ENCODE measurements around the gene TLK2. TPM values are rescaled to one million over a fixed set of nuclear protein-coding genes. Genes with fewer than 3 reads are reported as not detected.

The TLK2 gene
- total RNA-seq, 4 donors from 2014 or later: 25.4 to 47.8 (median 26.5) TPM

GRCh38 chr17:62627219-62627903, 148.7 kb downstream of the TLK2 start, which contains the start of gene MRC2:
TSS of gene MRC2 (plus strand) at chr17:62627670. CDS start at chr17:62627803, 133 bp downstream.
- Histone ChIP-seq H3K4me1 (peaks cover 49% of the 10 kb centered on the region), H3K9me3 (no peaks in the 10 kb centered on the region), H3K27me3 (peaks cover 5% of the 10 kb centered on the region), H3K36me3 (no peaks in the 10 kb centered on the region), H3K4me3 (peak within 1 kb of the TSS; percentile 81), H3K27ac (peak within 1 kb of the TSS; percentile 93)
- no peak for TF ChIP-seq POLR2AphosphoS5 (IDR thresholded peaks at IDR 0.05)
- no peak for TF ChIP-seq POLR2A (IDR thresholded peaks at IDR 0.05)
- TF ChIP-seq EP300 (IDR thresholded peaks at IDR 0.05): no peak
- no peak for TF ChIP-seq CTCF (IDR thresholded peaks at IDR 0.05)
- DNase-seq (ENCODE audit: low spot score in 2 of 2): no peak
- WGBS: under 1% methylated on average over 25 of the region's 68 CpGs

DNA sequence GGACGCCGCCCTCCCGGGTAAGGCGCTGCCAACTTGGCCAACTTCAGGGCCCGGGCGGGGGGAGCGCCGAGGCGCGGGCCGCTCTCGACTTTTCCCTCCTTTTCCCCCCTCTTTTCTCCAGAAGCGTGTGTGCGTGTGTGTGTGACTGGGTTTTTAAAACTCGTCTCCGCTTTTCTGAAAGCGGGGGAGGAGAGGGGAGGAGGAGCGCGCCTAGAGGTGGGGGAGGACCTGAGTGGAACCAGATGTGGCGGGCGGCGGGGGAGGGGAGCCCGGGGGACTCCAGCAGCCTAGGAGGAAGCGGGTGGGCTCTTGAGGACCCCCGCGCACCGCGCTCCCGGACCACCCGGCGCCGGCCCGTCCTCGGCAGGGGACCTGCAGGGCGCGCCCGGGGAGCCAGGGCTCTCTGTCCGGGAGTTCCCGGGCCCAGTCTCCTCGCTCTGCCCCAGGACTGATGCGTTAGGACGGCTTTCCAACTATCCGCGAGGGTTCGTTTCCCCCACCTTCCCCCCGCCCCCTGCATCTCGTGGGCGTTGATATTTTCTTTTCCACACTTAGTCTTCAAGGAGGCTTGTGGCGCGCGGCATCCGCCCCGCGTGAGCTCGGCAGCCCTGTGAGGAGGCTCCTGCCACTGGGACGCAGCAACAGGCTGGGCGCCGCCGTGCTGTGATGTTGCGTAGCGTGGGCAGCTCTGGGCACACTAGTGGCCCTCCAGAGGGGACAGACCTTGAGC, 149.4 kb downstream of the TLK2 start:
- H3K36me3 ChIP-seq: no peaks in the 10 kb centered on the region
- peaks cover 50% of the 10 kb centered on the region for H3K4me1 ChIP-seq
- H3K27ac ChIP-seq: peak overlapping the region; percentile 93
- peaks cover 5% of the 10 kb centered on the region for H3K27me3 ChIP-seq
- H3K4me3 ChIP-seq: peak overlapping the region; percentile 81
- 1% methylated on average over 36 of the region's 61 CpGs for WGBS
- DNase-seq (ENCODE audit: low spot score in 2 of 2): no peak
- TF ChIP-seq EP300 (IDR thresholded peaks at IDR 0.05) (no peak), CTCF (IDR thresholded peaks at IDR 0.05) (no peak), POLR2AphosphoS5 (IDR thresholded peaks at IDR 0.05) (no peak), POLR2A (IDR thresholded peaks at IDR 0.05) (no peak)
- no peaks in the 10 kb centered on the region for H3K9me3 ChIP-seq

GRCh38 chr17:62628831-62629555, 150.4 kb downstream of the TLK2 start:
- TF ChIP-seq CTCF (IDR thresholded peaks at IDR 0.05) (no peak), POLR2AphosphoS5 (IDR thresholded peaks at IDR 0.05) (no peak), EP300 (IDR thresholded peaks at IDR 0.05) (no peak), POLR2A (IDR thresholded peaks at IDR 0.05) (no peak)
- Histone ChIP-seq H3K4me1 (peaks cover 51% of the 10 kb centered on the region), H3K36me3 (no peaks in the 10 kb centered on the region), H3K9me3 (no peaks in the 10 kb centered on the region), H3K4me3 (peak overlapping the region; percentile 81), H3K27me3 (peaks cover 5% of the 10 kb centered on the region), H3K27ac (peak overlapping the region; percentile 93)
- no peak for DNase-seq (ENCODE audit: low spot score in 2 of 2)
- WGBS: 7% methylated on average over 11 of the region's 19 CpGs

- Histone ChIP-seq H3K36me3 (no peaks in the 10 kb centered on the region), H3K27me3 (peaks cover 5% of the 10 kb centered on the region), H3K27ac (peak overlapping the region; percentile 93), H3K9me3 (no peaks in the 10 kb centered on the region), H3K4me1 (peaks cover 51% of the 10 kb centered on the region), H3K4me3 (peak overlapping the region; percentile 81)
- TF ChIP-seq POLR2A (IDR thresholded peaks at IDR 0.05) (no peak), EP300 (IDR thresholded peaks at IDR 0.05) (no peak), POLR2AphosphoS5 (IDR thresholded peaks at IDR 0.05) (no peak), CTCF (IDR thresholded peaks at IDR 0.05) (no peak)
- DNase-seq (ENCODE audit: low spot score in 2 of 2): no peak
- 41% methylated on average over 15 of the region's 19 CpGs for WGBS
These were observed 151.1 kb downstream of the TLK2 start for GRCh38 chr17:62629556-62630364.

Data from suprapubic skin (tissue), 4 donors.